ENCODE data around the gene ATP1A3. TPM values are rescaled to one million over a fixed set of nuclear protein-coding genes. Genes with fewer than 3 reads are reported as not detected.
"Not testable (repeated sequence)": the region's sequence is repeated elsewhere in the genome, so short reads cannot be mapped to it uniquely, and the experiment has no call there.

The ATP1A3 gene
- total and polyA plus RNA-seq, 2 experiments from 2014 or later = 6.1 to 8.1 TPM

DNA sequence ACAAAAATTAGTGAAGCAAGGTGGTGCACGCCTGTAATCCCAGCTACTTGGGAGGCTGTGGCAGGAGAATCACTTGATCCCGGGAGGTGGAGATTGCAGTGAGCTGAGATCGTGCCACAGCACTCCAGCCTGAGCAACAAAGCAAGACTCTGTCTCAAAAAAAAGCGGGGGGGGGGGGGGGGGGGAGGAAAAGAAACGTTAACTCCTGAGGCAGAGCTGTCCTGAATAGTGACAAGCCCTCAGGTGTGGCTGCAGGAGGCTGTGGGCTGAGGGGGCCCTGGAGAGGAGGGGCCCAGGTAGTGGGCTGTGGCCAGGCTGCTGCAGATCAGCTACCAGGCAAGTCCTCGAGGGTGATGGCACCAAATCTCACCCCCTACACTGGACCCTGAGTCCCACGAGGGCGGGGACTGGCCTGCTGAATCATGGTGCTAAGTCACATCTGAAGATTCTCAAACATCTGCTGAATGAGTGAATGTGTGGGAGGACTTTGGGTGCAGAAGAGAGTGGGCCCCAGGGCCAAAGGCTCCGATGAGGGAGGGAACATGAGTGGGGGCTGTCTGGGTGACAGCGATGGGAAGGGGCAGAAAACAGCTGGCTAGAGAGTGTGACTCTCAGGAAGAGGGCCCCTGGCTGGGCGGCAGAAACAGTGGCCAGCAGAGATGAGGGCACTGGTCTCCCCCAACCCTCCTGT, 24.6 kb upstream of the ATP1A3 start:
- Histone ChIP-seq H3K4me3 (no peak overlapping the region), H3K27ac (no peak overlapping the region), H3K36me3 (no peaks in the 10 kb centered on the region), H3K27me3 (no peaks in the 10 kb centered on the region), H3K4me1 (ENCODE audit: low read depth) (peaks cover 9% of the 10 kb centered on the region), H3K9me3 (ENCODE audit: low read depth) (no peaks in the 10 kb centered on the region)
- peak in 1 of 2 donors; percentile 6 for DNase-seq (ENCODE audit: low read depth in 1 of 2, low spot score in 1 of 2)
- TF ChIP-seq, protein P1, sequence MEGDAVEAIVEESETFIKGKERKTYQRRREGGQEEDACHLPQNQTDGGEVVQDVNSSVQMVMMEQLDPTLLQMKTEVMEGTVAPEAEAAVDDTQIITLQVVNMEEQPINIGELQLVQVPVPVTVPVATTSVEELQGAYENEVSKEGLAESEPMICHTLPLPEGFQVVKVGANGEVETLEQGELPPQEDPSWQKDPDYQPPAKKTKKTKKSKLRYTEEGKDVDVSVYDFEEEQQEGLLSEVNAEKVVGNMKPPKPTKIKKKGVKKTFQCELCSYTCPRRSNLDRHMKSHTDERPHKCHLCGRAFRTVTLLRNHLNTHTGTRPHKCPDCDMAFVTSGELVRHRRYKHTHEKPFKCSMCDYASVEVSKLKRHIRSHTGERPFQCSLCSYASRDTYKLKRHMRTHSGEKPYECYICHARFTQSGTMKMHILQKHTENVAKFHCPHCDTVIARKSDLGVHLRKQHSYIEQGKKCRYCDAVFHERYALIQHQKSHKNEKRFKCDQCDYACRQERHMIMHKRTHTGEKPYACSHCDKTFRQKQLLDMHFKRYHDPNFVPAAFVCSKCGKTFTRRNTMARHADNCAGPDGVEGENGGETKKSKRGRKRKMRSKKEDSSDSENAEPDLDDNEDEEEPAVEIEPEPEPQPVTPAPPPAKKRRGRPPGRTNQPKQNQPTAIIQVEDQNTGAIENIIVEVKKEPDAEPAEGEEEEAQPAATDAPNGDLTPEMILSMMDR (IDR thresholded peaks at IDR 0.05; ENCODE audit: low read depth, low read length) = no peak

DNA sequence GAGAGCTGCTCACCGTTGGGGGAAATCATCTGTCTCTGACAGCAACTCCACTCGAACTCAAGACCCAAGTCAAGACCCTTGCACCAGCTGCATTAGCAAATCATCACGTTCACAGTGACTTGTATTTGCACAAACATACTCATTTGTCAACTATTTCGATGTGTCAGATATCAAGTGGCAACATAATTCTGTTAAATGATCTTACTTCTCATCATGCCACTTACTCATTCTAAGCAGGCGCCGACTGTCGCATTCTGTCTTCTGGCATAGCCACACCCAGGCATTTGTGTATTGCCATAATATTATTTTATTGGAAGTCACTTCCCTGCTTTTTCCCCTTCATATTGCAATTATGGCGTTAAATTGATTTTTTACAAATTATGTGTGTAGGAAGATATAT, 23.0 kb upstream of the ATP1A3 start:
- no peak for DNase-seq (ENCODE audit: low read depth in 1 of 2, low spot score in 1 of 2)
- Histone ChIP-seq H3K27ac (no peak overlapping the region), H3K36me3 (no peaks in the 10 kb centered on the region), H3K4me3 (no peak overlapping the region), H3K9me3 (ENCODE audit: low read depth) (no peaks in the 10 kb centered on the region), H3K27me3 (no peaks in the 10 kb centered on the region), H3K4me1 (ENCODE audit: low read depth) (no peaks in the 10 kb centered on the region)
- TF ChIP-seq, protein P1 (IDR thresholded peaks at IDR 0.05; ENCODE audit: low read depth, low read length) = no peak

DNA sequence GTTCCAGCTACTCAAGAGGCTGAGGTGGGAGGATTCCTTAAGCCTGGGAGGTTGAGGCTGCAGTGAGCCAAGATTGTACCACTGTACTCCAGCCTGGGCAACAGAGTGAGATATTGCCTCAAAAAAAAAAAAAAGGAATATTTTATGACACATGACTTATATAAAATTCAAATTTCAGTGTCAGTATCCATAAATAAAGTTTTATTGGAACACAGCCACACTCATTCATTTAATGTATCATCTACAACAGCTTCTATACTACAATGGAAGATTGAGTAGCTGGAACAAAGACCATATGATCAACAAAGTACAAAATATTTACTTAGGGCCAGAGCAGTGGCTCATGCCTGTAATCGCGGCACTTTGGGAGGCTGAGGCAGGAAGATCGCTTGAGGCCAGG, 18.7 kb upstream of the ATP1A3 start:
- H3K36me3 ChIP-seq; H3K4me1 ChIP-seq (ENCODE audit: low read depth); H3K9me3 ChIP-seq (ENCODE audit: low read depth); H3K27me3 ChIP-seq; H3K4me3 ChIP-seq; H3K27ac ChIP-seq; DNase-seq (ENCODE audit: low read depth in 1 of 2, low spot score in 1 of 2): not testable (repeated sequence)

DNA sequence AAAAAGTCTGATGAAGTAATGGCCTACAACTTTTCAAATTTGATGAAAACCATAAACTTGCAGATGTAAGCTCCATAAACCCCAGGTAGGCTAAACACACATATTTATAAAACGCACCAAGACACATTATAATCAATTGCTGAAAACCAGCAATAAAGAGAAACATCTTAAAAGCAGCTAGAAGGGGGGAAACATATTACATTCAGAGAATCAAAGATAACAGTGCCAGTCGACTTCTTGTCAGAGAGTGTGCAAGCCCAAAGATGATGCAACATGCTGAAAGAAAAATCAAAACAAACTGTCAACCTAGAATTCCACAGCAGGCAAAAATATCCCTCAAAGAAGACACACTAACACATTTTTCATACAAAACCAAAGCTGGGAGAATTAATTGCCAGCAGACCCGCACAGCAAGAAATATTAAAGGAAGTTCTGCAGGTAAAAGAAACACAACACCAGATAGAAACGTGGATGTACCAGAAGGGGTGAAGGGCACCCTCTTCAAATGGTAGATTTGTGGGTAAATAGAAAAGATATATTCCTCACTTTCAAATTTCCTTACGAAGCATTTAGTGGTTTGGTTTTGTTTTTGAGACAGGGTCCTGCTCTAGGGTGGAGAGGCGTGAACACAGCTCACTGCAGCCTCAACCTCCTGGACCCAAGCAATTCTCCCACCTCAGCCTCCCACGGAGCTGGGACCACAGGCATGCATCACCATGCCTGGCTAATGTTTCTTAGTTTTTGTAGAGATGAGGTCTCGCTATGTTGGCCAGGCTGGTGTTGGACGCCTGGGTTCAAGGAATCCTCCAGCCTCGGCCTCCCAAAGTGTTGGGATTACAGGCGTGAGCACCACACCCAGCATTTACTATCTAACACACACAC, 16.5 kb upstream of the ATP1A3 start:
- Histone ChIP-seq H3K4me1 (ENCODE audit: low read depth) (no peaks in the 10 kb centered on the region), H3K27me3 (no peaks in the 10 kb centered on the region), H3K4me3 (no peak overlapping the region), H3K27ac (no peak overlapping the region), H3K36me3 (no peaks in the 10 kb centered on the region), H3K9me3 (ENCODE audit: low read depth) (no peaks in the 10 kb centered on the region)
- TF ChIP-seq, protein P1 (IDR thresholded peaks at IDR 0.05; ENCODE audit: low read depth, low read length) = no peak
- DNase-seq (ENCODE audit: low read depth in 1 of 2, low spot score in 1 of 2) = peak in 1 of 2 donors; percentile 69

DNA sequence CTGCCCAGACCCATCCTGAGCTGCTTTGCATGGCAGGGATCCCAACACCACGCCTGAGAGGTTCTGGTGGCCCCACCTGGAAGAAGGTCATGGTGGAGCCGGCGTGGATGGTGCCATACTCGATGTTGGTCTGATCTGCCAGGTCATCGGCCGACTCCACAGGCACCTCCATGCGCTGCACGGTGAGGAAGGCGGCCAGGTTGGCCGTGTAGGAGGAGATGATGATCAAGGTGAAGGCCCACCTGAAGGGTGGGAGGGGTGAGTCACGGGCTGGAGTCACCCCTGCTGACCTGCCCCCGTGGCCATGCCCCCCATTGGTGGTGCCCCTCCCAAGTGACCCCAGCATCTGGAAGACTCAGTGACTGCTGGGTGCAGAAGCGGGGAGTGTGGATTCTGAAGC, 12.5 kb upstream of the ATP1A3 start:
- H3K27ac ChIP-seq = no peak overlapping the region
- H3K36me3 ChIP-seq = no peaks in the 10 kb centered on the region
- peaks cover 10% of the 10 kb centered on the region for H3K27me3 ChIP-seq
- DNase-seq (ENCODE audit: low read depth in 1 of 2, low spot score in 1 of 2) = no peak
- TF ChIP-seq, protein P1 (IDR thresholded peaks at IDR 0.05; ENCODE audit: low read depth, low read length) = no peak
- H3K9me3 ChIP-seq (ENCODE audit: low read depth) = no peaks in the 10 kb centered on the region
- H3K4me3 ChIP-seq = no peak overlapping the region
- H3K4me1 ChIP-seq (ENCODE audit: low read depth) = no peaks in the 10 kb centered on the region

DNA sequence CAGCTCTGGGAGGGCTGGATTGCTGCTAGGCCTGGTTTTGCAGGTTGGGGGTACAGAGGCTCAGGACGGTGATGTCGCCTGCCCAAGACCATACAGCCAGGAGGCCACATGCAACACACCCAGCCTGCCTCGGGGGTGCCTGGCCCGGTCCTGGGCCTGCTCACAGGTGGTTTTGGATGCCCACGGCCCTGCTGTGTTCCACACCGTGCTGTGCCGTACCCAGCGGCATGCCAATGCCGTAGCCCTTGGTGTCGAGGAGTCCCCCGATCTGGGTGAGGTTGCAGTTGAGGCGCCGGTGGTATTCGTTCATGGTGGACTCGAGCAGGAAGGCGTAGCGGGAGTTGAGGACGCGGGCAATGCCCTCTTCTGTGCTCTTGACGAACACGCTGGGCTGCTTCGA, 11.5 kb upstream of the ATP1A3 start:
- no peaks in the 10 kb centered on the region for H3K36me3 ChIP-seq
- DNase-seq (ENCODE audit: low read depth in 1 of 2, low spot score in 1 of 2) = no peak
- H3K4me1 ChIP-seq (ENCODE audit: low read depth) = no peaks in the 10 kb centered on the region
- TF ChIP-seq, protein P1 (IDR thresholded peaks at IDR 0.05; ENCODE audit: low read depth, low read length) = no peak
- no peak overlapping the region for H3K27ac ChIP-seq
- H3K4me3 ChIP-seq = no peak overlapping the region
- no peaks in the 10 kb centered on the region for H3K9me3 ChIP-seq (ENCODE audit: low read depth)
- peaks cover 20% of the 10 kb centered on the region for H3K27me3 ChIP-seq

All from cardiac muscle cell (in vitro differentiated cells and primary cell).